Stimulated activated naive CD8-positive, alpha-beta T cell treated with anti-CD3 and anti-CD28 coated beads, Interleukin-15, Interleukin-2, amounts not matched to agents 100 U/mL and 50 U/mL, for 24 hours (primary cell): ENCODE results near the gene TEX28.
"Not testable (repeated sequence)": the region's sequence is repeated elsewhere in the genome, so short reads cannot be mapped to it uniquely, and the experiment has no call there.

ENCODE experiments used
- ATAC-seq: fragments of 150-1000 bp; cut with Tn5 transposase; one replicate; pipeline ENCODE4 v1.10.0; 2021
- DNase-seq: peaks from one replicate; pipeline ENCODE4 v3.0.0; 2021

TEX28 gene

GRCh38 chrX:154310616-154311536 lies 16.0 kb upstream of the TEX28 start:
- DNase-seq: no peak
- ATAC-seq: peak; percentile 40

GRCh38 chrX:154309041-154309775 lies 14.3 kb upstream of the TEX28 start:
- ATAC-seq: no peak
- DNase-seq: no peak

GRCh38 chrX:154308108-154308946 lies 13.4 kb upstream of the TEX28 start:
- DNase-seq: peak; percentile 86
- ATAC-seq: peak; percentile 63

GRCh38 chrX:154307202-154307601 lies 12.3 kb upstream of the TEX28 start:
- DNase-seq: no peak
- ATAC-seq: no peak

GRCh38 chrX:154305541-154306205 lies 10.7 kb upstream of the TEX28 start:
- no peak for DNase-seq
- no peak for ATAC-seq

GRCh38 chrX:154304846-154305245 lies 9.9 kb upstream of the TEX28 start:
- DNase-seq (no peak), ATAC-seq (no peak)

GRCh38 chrX:154303476-154303875 lies 8.6 kb upstream of the TEX28 start:
- no peak for ATAC-seq
- DNase-seq: no peak

- ATAC-seq, DNase-seq: not testable (repeated sequence)
Measured at GRCh38 chrX:154302998-154303397, 8.1 kb upstream of the TEX28 start.

- ATAC-seq (no peak), DNase-seq (no peak)
Measured at GRCh38 chrX:154300816-154301215, 5.9 kb upstream of the TEX28 start.

- no peak for ATAC-seq
- DNase-seq: no peak
Measured at GRCh38 chrX:154298312-154298711, 3.4 kb upstream of the TEX28 start.

GRCh38 chrX:154296731-154297130 lies 1.8 kb upstream of the TEX28 start:
- ATAC-seq (no peak), DNase-seq (no peak)

GRCh38 chrX:154295664-154296310 lies 863 bp upstream of the TEX28 start, which contains the start of gene TKTL1:
Gene TKTL1 (plus strand): TSS chrX:154295795. CDS start chrX:154295860, 65 bp downstream.
- no peak for ATAC-seq
- no peak for DNase-seq

GRCh38 chrX:154286406-154286805 lies 8.5 kb downstream of the TEX28 start:
- ATAC-seq: not testable (repeated sequence)

GRCh38 chrX:154284489-154285338 lies 10.2 kb downstream of the TEX28 start:
- peak; percentile 99 for ATAC-seq

More at GRCh38 chrX:154286406-154286805, 8.5 kb downstream of the TEX28 start:
- DNase-seq: not testable (repeated sequence)

GRCh38 chrX:154269245-154269644 lies 25.7 kb downstream of the TEX28 start:
- DNase-seq, ATAC-seq: not testable (repeated sequence)

More at GRCh38 chrX:154284489-154285338, 10.2 kb downstream of the TEX28 start:
- not testable (repeated sequence) for DNase-seq

- DNase-seq, ATAC-seq: not testable (repeated sequence)
Measured at GRCh38 chrX:154263072-154263471, 31.9 kb downstream of the TEX28 start.

- ATAC-seq, DNase-seq: not testable (repeated sequence)
Measured at GRCh38 chrX:154258711-154259110, 36.2 kb downstream of the TEX28 start.

- not testable (repeated sequence) for DNase-seq, ATAC-seq
Measured at GRCh38 chrX:154257282-154257681, 37.6 kb downstream of the TEX28 start, which contains the start of gene OPN1MW3. Gene OPN1MW3 (plus strand): TSS chrX:154257582. CDS start chrX:154257620, 38 bp downstream.

- not testable (repeated sequence) for ATAC-seq, DNase-seq
Measured at GRCh38 chrX:154248076-154248475, 46.8 kb downstream of the TEX28 start.
